8988T (cell line): Measurements from ENCODE around the gene AQP10.
A peak's percentile ranks its signal among the peaks of the same experiment; 100 is the strongest.
"Not testable (repeated sequence)": the region's sequence is repeated elsewhere in the genome, so short reads cannot be mapped to it uniquely, and the experiment has no call there.

Source experiments
- DNase-seq: peaks from one replicate; pipeline ENCODE4 v3.0.0; 2011

Gene AQP10

DNA sequence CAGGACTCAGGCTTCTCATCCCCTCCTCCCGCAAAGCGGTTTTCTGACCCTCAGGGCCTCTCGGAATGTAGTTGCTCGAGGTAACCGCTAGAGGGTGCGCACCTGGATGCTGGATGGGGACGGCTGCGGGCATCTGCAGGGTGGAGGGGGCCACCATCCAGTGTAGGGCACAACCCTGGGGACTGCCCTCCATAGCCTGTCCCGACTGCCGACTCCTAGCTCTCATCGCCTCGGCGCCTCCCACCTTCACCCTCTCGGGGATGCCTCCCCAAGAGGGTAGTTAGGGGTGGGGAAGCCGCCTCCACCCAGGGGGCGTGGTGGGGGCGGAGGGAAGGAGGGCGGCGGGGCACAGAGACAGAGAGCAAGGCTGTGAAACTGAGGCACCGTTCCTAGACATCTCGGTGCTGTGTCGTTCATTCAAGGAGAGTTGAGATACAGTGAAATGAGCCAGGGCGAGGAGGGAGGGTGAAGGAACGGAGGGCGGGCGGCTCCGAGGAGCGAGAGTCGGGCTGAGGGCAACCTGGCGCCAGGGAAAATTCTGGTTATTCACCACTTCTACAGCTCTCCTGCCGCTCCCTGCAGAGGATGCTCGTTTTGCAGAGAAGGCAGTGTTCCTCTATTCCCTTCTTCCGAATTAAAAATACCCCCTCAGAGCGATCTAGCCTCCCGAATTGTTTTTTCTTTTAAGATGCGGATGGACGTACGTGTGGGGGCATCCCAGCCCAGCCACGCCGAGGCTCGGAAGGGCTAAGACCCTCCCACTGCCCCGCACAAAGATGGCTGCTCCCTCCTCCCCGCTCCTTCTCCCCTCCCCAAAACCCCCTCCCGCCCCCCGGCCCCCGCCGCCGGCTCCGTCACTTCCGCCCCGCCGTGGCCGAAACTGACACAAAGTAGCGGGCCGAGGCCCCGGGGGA, 4.0 kb downstream of the AQP10 start, which contains the start of gene ATP8B2:
ATP8B2 (plus strand) TSS at position 857 of the 914 bp plus-strand sequence. CDS start 2,617 bp downstream, outside the sequence.
- peak; percentile 88 for DNase-seq

DNA sequence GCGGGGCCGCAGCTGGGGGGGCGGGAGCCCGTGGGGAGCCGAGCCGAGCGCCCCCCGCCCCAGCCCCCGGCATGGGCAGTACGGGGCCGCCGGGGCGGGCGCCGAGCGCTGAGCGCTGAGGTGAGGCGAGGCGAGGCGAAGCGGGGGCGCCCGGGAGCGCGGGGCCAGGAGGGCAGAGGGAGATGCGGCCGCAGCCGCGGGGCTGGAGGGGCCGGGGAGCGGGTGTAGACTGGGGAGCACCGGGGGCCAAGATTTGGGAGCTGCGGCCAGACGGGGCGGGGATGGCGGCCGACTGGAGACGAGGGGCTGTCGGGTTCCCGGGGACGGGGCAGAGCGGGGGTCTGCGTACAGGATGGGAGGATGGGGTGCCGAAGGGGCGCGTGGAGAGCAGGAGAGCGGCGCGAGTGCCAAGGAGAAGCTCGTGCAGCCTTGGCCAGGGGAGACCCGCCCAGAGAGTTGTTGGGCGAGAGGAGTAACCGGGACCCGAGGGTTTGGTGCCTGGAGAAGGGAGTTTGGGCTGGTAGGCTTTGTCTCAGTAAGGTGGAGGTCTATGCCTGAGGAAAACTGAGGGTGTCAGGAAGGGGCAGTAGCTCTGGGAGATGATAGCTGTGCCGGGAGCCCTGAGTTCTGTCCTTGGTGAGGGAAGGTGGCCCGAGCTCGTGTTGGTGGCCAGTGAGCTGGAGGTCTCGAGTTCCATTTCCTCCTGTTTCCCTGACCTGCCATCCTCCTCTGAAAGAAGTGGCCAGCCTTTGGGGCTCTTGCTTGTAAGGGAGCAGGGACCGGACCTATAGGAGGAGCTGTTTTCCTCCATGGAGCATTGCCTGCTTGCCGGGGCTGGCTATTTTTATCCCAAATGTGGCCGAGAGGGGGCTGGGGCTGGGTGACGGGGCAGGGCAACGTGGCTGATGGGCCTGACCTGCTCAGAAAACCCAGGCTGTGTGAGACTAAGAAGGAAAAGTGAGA, 5.0 kb downstream of the AQP10 start:
- peak; percentile 93 for DNase-seq

GRCh38 chr1:154326546-154327465, 5.9 kb downstream of the AQP10 start:
- no peak for DNase-seq

GRCh38 chr1:154327466-154328317, 6.8 kb downstream of the AQP10 start:
- no peak for DNase-seq

DNA sequence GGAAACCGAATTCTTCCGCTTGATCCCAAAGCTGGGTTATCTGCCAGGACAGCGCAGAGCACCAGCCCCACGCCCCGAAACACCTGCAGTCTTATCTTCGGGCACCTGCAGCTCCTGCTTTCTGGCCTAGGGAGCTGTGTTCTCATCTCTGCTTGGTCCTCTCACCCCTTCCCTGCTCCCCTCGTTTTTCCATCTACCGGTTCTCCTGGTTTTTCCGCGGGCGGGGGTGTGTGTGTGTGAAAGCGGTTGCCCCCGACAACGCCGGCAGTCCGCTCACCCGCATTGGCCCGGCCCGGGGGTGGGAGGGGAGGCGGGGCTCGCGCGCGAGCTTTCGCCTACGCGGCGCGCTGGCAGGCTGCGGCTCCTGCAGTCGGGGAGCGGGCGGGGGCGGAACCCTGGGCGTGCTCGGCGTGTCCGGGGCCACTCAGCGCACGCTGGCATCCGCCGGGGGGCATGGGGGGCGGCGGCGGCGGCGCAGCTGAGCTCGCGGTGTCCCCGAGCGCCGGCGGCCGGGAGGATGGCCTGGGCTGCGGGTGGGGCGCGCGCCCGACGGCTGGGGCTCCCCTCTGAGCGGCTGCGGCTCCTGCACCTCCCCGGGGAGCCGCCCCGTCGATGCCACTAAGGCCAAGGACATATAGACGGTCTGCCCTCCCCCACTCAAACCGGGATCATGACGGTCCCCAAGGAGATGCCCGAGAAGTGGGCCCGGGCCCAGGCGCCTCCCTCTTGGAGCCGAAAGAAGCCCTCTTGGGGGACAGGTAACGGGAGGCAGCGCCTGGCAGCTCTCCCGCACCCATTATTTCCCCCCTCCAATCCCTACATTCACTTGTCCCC, 7.6 kb downstream of the AQP10 start:
- DNase-seq: peak; percentile 84

GRCh38 chr1:154329152-154329521, 8.2 kb downstream of the AQP10 start:
- no peak for DNase-seq

DNA sequence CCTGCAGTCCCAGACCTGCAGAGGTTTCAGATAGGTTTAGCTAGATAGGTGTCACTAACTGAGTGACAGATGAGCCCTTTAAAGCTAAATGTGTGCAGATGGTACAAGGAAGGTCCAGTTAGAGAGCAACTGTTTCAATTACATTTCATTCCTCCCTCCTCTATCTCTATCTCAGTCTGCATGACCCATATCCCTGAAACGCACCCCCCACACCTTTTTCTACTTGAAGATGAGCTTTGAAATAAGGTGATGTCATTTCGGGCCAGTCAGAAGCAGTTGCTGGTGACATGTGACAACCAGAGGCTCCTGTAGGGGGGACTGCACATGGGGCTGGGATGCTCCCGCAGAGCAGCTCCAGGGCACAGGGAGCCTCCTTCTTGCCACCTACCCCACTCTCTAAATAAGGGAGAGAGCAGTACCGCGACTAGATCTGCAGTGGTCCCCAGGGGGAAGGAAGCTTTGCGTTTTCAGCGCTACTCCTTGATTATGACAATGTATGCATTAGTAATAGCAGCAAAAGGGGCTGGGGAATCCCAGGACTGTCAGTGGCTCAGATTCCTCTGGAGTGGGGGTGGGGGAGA, 8.7 kb downstream of the AQP10 start:
- no peak for DNase-seq

DNA sequence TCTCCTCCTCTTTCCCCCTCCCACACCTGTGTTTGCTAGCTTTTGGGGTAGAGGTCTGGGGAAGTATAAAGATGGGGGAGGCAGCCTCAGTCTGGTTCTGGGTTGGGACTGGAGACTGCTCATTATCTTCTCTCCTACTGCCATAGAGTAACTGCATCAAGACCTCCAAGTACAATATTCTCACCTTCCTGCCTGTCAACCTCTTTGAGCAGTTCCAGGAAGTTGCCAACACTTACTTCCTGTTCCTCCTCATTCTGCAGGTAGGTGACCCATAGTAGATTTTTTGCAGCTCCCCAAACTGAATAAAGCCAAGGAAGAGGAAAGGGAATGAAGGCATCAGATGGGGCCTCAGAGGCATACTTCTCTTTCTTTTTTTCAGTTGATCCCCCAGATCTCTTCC, 9.8 kb downstream of the AQP10 start:
- DNase-seq: no peak

DNA sequence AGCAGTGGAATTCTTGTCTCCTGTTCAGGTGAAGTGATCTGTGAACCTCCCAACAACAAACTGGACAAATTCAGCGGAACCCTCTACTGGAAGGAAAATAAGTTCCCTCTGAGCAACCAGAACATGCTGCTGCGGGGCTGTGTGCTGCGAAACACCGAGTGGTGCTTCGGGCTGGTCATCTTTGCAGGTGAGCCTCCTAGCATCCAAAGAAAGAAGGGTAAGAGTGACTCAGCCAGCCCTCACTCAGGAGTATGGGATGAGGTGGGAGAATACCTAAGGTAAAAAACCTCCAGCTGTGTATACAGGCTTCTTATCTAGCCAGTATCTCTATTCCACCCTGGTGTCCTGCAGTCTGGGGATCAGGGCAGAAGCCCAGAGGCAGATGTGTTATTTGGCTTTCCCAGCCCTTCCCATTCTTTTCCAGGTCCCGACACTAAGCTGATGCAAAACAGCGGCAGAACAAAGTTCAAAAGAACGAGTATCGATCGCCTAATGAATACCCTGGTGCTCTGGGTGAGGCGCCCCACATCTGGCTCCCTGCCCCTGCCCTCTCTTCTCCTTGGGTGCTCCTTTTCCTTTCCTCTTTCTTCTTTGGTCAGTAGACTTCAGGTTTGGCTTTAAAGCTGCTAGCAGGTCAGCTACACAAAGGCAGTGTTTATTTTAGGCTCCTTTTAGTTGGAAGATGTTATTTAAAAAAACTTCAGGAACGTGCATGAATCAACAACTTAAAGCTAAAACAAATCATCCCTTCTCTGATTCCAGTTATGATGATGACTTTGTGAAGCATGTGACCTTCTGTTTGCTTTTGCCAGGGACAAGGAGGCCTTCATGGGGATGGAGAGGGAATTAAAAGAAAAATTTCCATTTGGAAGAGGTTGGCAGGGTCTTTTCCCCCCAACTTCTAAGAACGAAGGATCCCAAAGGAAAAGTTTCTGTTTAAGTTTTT, 13.5 kb downstream of the AQP10 start:
- DNase-seq: no peak

GRCh38 chr1:154335025-154335714, 14.3 kb downstream of the AQP10 start:
- DNase-seq: peak; percentile 93

GRCh38 chr1:154337253-154337894, 16.5 kb downstream of the AQP10 start:
- DNase-seq: no peak

DNA sequence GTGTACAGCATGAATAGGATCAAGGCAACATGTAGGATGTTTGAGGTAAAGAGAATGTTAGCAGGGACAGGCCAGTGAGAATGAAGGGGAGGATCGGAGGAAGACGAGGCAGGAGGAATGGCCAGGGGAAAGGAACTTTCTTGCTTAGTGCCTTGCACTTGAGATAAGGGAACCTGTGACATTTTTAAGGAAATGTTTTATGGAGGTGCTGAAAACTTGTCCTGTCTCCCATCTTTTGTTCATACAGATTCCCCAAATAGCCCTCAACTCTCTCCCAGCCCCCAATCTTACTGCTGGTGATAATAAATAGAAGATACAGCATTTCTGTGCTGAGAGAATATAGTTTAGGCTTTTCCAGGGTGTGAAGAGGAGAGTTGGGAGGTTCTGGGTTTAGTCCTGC, 18.0 kb downstream of the AQP10 start:
- no peak for DNase-seq

GRCh38 chr1:154341366-154341765, 20.5 kb downstream of the AQP10 start:
- not testable (repeated sequence) for DNase-seq

DNA sequence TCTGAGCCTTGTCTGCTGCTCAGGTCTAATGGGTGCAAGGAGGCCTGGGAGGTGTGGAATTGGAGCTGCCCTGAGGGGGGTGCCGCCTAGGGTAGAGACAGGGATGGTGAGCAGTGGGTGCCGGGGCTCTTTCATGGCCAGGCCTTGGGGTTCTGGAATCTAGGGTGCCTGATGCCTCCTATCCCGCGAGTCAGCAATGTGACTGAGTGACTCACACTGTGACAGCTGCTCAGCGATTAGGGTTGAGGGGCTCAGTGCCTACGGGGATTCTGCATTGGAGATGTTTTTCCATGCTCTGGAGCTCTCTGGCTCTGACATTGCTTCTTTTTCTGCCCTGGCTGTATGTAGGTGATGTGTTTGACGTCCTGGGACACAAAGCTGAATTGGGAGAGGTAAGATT, 21.2 kb downstream of the AQP10 start:
- DNase-seq: no peak

DNA sequence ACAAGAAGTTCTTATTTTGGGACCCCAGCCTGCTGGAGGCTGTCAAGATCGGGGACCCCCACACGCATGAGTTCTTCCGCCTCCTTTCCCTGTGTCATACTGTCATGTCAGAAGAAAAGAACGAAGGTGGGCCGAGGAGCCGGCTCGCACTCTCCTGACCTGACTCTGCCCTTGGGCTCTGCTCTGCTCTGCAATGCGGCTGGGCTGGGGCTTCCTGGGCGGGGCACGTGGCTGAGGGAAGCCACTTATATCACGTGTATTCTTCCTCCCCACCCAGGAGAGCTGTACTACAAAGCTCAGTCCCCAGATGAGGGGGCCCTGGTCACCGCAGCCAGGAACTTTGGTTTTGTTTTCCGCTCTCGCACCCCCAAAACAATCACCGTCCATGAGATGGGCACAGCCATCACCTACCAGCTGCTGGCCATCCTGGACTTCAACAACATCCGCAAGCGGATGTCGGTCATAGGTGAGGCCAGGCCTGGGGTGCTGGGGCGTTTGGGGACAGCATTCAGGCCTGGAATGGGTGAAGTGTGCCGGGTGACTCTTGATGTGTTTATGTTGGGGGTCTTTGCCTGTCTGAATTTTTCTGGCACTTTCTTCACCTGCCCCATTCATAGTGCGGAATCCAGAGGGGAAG, 22.1 kb downstream of the AQP10 start:
- no peak for DNase-seq

DNA sequence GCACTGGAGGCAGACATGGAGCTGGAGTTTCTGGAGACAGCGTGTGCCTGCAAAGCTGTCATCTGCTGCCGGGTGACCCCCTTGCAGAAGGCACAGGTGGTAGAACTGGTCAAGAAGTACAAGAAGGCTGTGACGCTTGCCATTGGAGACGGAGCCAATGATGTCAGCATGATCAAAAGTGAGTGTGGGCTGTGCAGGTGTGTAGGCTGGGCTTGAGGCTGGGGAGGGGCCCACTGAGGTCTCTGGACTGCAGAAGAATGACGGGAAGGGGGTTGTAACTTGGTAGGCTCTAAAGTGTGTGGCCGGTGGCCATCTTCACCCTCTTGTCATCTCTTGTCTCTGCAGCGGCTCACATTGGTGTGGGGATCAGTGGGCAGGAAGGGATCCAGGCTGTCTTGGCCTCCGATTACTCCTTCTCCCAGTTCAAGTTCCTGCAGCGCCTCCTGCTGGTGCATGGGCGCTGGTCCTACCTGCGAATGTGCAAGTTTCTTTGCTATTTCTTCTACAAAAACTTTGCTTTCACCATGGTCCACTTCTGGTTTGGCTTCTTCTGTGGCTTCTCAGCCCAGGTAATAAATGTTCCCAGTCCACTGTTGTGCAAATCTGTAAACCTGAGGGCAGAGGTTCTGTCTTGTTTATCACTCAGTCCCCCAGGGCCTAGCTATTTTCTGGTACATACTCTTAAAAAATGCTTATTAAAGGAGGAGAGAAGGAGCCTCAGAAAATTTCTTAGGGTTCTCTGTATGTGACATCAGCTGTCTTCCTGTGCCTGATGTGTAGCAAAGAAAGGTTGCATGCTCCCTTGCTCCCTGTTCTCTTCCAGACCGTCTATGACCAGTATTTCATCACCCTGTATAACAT, 24.3 kb downstream of the AQP10 start:
- peak; percentile 68 for DNase-seq
